ENCODE measurements around the gene SPRTN. TPM values are rescaled to one million over a fixed set of nuclear protein-coding genes. Genes with fewer than 3 reads are reported as not detected.

The SPRTN gene, protein sequence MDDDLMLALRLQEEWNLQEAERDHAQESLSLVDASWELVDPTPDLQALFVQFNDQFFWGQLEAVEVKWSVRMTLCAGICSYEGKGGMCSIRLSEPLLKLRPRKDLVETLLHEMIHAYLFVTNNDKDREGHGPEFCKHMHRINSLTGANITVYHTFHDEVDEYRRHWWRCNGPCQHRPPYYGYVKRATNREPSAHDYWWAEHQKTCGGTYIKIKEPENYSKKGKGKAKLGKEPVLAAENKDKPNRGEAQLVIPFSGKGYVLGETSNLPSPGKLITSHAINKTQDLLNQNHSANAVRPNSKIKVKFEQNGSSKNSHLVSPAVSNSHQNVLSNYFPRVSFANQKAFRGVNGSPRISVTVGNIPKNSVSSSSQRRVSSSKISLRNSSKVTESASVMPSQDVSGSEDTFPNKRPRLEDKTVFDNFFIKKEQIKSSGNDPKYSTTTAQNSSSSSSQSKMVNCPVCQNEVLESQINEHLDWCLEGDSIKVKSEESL
- total RNA-seq (2014; rRNA removed; shearing (Covaris generic)) (15.7 and 25.0 TPM in 2 replicates), polyA plus RNA-seq (2016; fragmentation: Nextera tagmentation; extraction: Ambion mirVana) (8.7 and 9.1 TPM in 2 replicates)
- long read RNA-seq, partial matches to known transcripts = 0 of 9 reads
- long read RNA-seq, other reads (novel, unspliced or antisense) = 1 of 9 reads

- peaks cover 35% of the 10 kb centered on the region for H3K4me1 ChIP-seq (ENCODE audit: insufficient read depth)
- Mint-ChIP-seq H3K4me3 (peak within 1 kb of the TSS; percentile 98), H3K27ac (peak within 1 kb of the TSS; percentile 99), H3K9me3 (peaks cover 2% of the 10 kb centered on the region; the same call in 1 of the 3 replicates), H3K27me3 (ENCODE audit: insufficient read depth, low read depth, poor library complexity) (peaks cover 16% of the 10 kb centered on the region), H3K4me1 (peaks cover 30% of the 10 kb centered on the region), H3K36me3 (ENCODE audit: low read depth) (peaks cover 34% of the 10 kb centered on the region)
- H3K36me3 ChIP-seq (ENCODE audit: insufficient read depth) = no peaks in the 10 kb centered on the region; the same call in 1 of the 2 replicates
- peak; percentile 85 for ATAC-seq
- H3K27ac ChIP-seq (ENCODE audit: low read depth) = peak within 1 kb of the TSS; percentile 75
- TF ChIP-seq ZNF462 (CRISPR knock-in tag; IDR thresholded peaks at IDR 0.05) (no peak), STAT1 (IDR thresholded peaks at IDR 0.05; ENCODE audit: unreplicated experiment) (no peak), ETS1 (IDR thresholded peaks at IDR 0.05) (no peak), NANOG (IDR thresholded peaks at IDR 0.05; ENCODE audit: borderline replicate concordance) (no peak), POLR2AphosphoS5 (IDR thresholded peaks at IDR 0.05; ENCODE audit: low read depth) (peak; percentile 66)
- H2AFZ ChIP-seq = peak within 1 kb of the TSS; percentile 94
- peak within 1 kb of the TSS; percentile 90 for H3K4me3 ChIP-seq
- H3K79me2 ChIP-seq (replicated peaks; ENCODE audit: insufficient read depth) = peaks cover 64% of the 10 kb centered on the region
- H3F3A ChIP-seq (replicated peaks; ENCODE audit: low read depth) = no peaks in the 10 kb centered on the region
- no peaks in the 10 kb centered on the region for H3K9me2 ChIP-seq (ENCODE audit: insufficient read depth)
- no peaks in the 10 kb centered on the region for H3K27me3 ChIP-seq (ENCODE audit: insufficient read depth)
- DNase-seq (ENCODE audit: low spot score) = peak; percentile 94
- H3K4me2 ChIP-seq = peak within 1 kb of the TSS; percentile 95
- peaks cover 10% of the 10 kb centered on the region; the same call in 1 of the 2 replicates for H4K20me1 ChIP-seq (replicated peaks; ENCODE audit: insufficient read depth)
Measured at GRCh38 chr1:231338270-231339128, at the start of gene SPRTN. SPRTN (plus strand) TSS chr1:231338293; CDS start chr1:231338384, 91 bp downstream.
